Measurements from ENCODE around the gene PLPPR3.

The PLPPR3 gene

GRCh38 chr19:765179-765738, 56.5 kb downstream of the PLPPR3 start:
- DNase-seq, result no peak

GRCh38 chr19:764301-764700, 57.5 kb downstream of the PLPPR3 start:
- DNase-seq, result no peak

GRCh38 chr19:763869-764268, 57.9 kb downstream of the PLPPR3 start:
- DNase-seq, result no peak

GRCh38 chr19:763181-763580, 58.6 kb downstream of the PLPPR3 start:
- no peak for DNase-seq

Measured in NCI-H1105 treated with DMSO at 0.1 percent for 48 hours (cell line).